ENCODE results near the gene P3R3URF.
A peak's percentile ranks its signal among the peaks of the same experiment; 100 is the strongest.

Gene P3R3URF

GRCh38 chr1:46193984-46194570 is 17.8 kb upstream of the P3R3URF start:
- DNase-seq, result no peak

- no peak for DNase-seq
Measured at GRCh38 chr1:46193285-46193684, 17.0 kb upstream of the P3R3URF start.

- no peak for DNase-seq
Measured at GRCh38 chr1:46192171-46192570, 15.9 kb upstream of the P3R3URF start.

- DNase-seq, result no peak
Measured at GRCh38 chr1:46191033-46191701, 14.9 kb upstream of the P3R3URF start.

- no peak for DNase-seq
Measured at GRCh38 chr1:46190539-46190938, 14.3 kb upstream of the P3R3URF start.

GRCh38 chr1:46188295-46189030 is 12.2 kb upstream of the P3R3URF start:
- no peak for DNase-seq

GRCh38 chr1:46187106-46187869 is 11.0 kb upstream of the P3R3URF start:
- no peak for DNase-seq

GRCh38 chr1:46186076-46186475 is 9.8 kb upstream of the P3R3URF start:
- no peak for DNase-seq

GRCh38 chr1:46184920-46185658 is 8.8 kb upstream of the P3R3URF start:
- no peak for DNase-seq

- no peak for DNase-seq
Measured at GRCh38 chr1:46183926-46184557, 7.8 kb upstream of the P3R3URF start.

- no peak for DNase-seq
Measured at GRCh38 chr1:46183079-46183847, 7.0 kb upstream of the P3R3URF start.

- DNase-seq, result no peak
Measured at GRCh38 chr1:46181343-46182260, 5.3 kb upstream of the P3R3URF start.

- DNase-seq, result no peak
Measured at GRCh38 chr1:46180082-46180616, 3.9 kb upstream of the P3R3URF start.

GRCh38 chr1:46179138-46180081 is 3.1 kb upstream of the P3R3URF start:
- peak; percentile 58 to 70 for DNase-seq

- no peak for DNase-seq
Measured at GRCh38 chr1:46175243-46175642, 1.0 kb downstream of the P3R3URF start.

GRCh38 chr1:46174448-46175231 is 1.6 kb downstream of the P3R3URF start, which contains the start of gene TSPAN1:
Gene TSPAN1, plus strand, starts transcription at chr1:46175087. Its CDS starts 6,021 bp downstream, at chr1:46181108.
- DNase-seq, result no peak

- DNase-seq, result no peak
Measured at GRCh38 chr1:46173361-46173856, 2.9 kb downstream of the P3R3URF start.

- DNase-seq, result no peak
Measured at GRCh38 chr1:46172321-46172720, 4.0 kb downstream of the P3R3URF start.

Measured in CD4-positive, alpha-beta T cell treated with Interleukin-1 beta for 1 hour (primary cell).